Activated naive CD8-positive, alpha-beta T cell treated with anti-CD3 and anti-CD28 coated beads, Interleukin-2, amount 50 U/mL, for 24 hours (primary cell): Measurements from ENCODE around the gene CCDC146.
A peak's percentile ranks its signal among the peaks of the same experiment; 100 is the strongest.
"Not testable (repeated sequence)": the region's sequence is repeated elsewhere in the genome, so short reads cannot be mapped to it uniquely, and the experiment has no call there.

Experiments used
- ATAC-seq: fragments of 150-1000 bp; cut with Tn5 transposase; one replicate; pipeline ENCODE4 v1.10.0; 2021
- DNase-seq: peaks from one replicate; pipeline ENCODE4 v3.0.0; 2021
- H3K27ac Mint-ChIP-seq: one replicate; pipeline ENCODE4 v1.8.0; 2021; ENCODE audit warnings: mild to moderate bottlenecking, mixed read lengths
- H3K27me3 Mint-ChIP-seq: one replicate; pipeline ENCODE4 v1.8.0; 2021; ENCODE audit warnings: mixed read lengths
- H3K36me3 Mint-ChIP-seq: one replicate; pipeline ENCODE4 v1.8.0; 2021; ENCODE audit warnings: low read depth, mixed read lengths
- H3K4me1 Mint-ChIP-seq: one replicate; pipeline ENCODE4 v1.8.0; 2021; ENCODE audit warnings: mixed read lengths
- H3K4me3 Mint-ChIP-seq: one replicate; pipeline ENCODE4 v1.8.0; 2021; ENCODE audit warnings: mild to moderate bottlenecking, moderate library complexity, mixed read lengths
- H3K9me3 Mint-ChIP-seq: one replicate; pipeline ENCODE4 v1.8.0; 2021; ENCODE audit warnings: mixed read lengths

Gene CCDC146

GRCh38 chr7:77327067-77327931, 204.9 kb downstream of the CCDC146 start:
- peaks cover 62% of the 10 kb centered on the region for H3K4me1 Mint-ChIP-seq
- peaks cover 4% of the 10 kb centered on the region for H3K36me3 Mint-ChIP-seq
- no peak for ATAC-seq
- DNase-seq = no peak
- no peaks in the 10 kb centered on the region for H3K9me3 Mint-ChIP-seq
- peak overlapping the region; percentile 63 for H3K4me3 Mint-ChIP-seq
- H3K27ac Mint-ChIP-seq = peak overlapping the region; percentile 83
- no peaks in the 10 kb centered on the region for H3K27me3 Mint-ChIP-seq

DNA sequence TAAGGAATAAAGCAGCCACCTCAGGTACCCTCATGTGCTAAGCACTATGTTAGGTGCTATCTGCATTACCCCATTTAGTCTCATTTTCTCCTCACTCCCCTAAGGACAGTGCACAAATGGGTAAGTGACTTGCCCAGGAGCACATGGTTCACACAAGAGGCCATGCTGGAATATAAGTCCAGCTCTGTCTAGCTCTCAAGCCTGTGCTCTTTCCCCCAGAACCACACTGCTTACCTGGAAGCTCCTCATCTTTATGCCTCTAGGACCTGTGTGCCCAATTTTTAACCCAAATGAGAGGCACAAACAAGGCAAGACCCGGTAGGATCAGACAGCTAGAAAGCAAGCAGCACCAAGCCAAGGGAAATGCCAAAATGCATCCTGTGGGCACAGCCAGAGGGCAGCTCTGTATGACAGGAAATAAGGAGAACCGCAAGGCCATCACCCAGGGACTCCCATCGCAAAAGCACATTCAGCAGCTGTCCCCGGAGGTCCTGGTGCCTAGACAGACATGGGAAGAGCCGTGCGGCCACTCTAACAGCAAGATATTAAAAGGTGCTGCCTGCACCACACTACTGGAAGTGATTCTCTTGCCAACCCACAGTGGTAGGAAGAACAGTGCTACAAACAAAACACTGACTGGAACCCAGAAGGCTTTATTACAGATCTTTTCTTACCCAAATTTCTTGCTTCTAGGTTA, 205.7 kb downstream of the CCDC146 start:
- peaks cover 62% of the 10 kb centered on the region for H3K4me1 Mint-ChIP-seq

GRCh38 chr7:77328669-77329068, 206.3 kb downstream of the CCDC146 start:
- H3K9me3 Mint-ChIP-seq = no peaks in the 10 kb centered on the region
- ATAC-seq = no peak
- H3K4me1 Mint-ChIP-seq = peaks cover 62% of the 10 kb centered on the region
- peaks cover 4% of the 10 kb centered on the region for H3K36me3 Mint-ChIP-seq
- no peaks in the 10 kb centered on the region for H3K27me3 Mint-ChIP-seq
- H3K27ac Mint-ChIP-seq = peak overlapping the region; percentile 83
- no peak for DNase-seq
- H3K4me3 Mint-ChIP-seq = peak overlapping the region; percentile 63

More for the DNA sequence above, 205.7 kb downstream of the CCDC146 start:
- H3K36me3 Mint-ChIP-seq = peaks cover 4% of the 10 kb centered on the region
- DNase-seq = peak; percentile 37
- H3K4me3 Mint-ChIP-seq = peak overlapping the region; percentile 63
- no peaks in the 10 kb centered on the region for H3K9me3 Mint-ChIP-seq
- ATAC-seq = peak; percentile 37
- no peaks in the 10 kb centered on the region for H3K27me3 Mint-ChIP-seq
- peak overlapping the region; percentile 83 for H3K27ac Mint-ChIP-seq

- Mint-ChIP-seq H3K4me3 (peak overlapping the region; percentile 57), H3K27me3 (no peaks in the 10 kb centered on the region), H3K9me3 (no peaks in the 10 kb centered on the region), H3K27ac (peak overlapping the region; percentile 71), H3K4me1 (peaks cover 62% of the 10 kb centered on the region), H3K36me3 (peaks cover under 1% of the 10 kb centered on the region)
- DNase-seq (no peak), ATAC-seq (peak; percentile 65)
Observed at GRCh38 chr7:77329466-77330168, 207.2 kb downstream of the CCDC146 start.

DNA sequence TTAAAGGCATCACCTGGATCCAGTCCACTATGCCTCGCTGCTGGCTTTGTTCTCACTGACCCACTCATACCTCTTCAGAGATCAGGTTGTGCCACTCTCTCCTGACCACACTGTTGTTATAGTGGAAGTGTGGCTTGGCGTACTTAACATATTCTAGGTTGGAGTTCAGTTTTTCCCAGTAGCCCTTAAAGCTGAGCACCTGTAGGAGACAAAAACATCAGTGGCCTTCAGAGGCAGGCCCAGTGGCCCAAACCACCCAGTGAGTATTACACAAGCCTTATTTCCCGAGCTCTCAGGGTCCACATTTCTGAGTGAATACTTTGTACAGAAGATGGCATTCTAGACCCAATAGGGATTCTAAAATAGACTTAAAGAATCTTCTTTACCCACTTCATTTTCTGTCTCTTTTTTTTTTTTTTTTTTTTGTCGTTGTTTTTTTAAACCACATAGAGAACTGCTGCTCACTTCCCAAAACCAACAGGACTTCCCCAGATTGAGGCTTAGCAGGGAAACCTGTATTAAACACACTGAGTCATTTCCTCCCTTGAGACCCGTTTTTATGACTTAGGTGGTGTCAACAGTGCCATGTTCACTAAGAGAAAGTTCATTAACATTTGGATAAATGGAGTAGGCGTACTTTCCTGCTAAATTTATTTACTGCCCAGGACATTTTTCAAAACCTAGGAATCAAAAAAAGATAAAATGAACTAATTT, 207.9 kb downstream of the CCDC146 start:
- peak overlapping the region; percentile 71 for H3K27ac Mint-ChIP-seq
- H3K36me3 Mint-ChIP-seq = no peaks in the 10 kb centered on the region
- peaks cover 62% of the 10 kb centered on the region for H3K4me1 Mint-ChIP-seq
- ATAC-seq (peak; percentile 62), DNase-seq (peak; percentile 23)
- H3K27me3 Mint-ChIP-seq = no peaks in the 10 kb centered on the region
- no peaks in the 10 kb centered on the region for H3K9me3 Mint-ChIP-seq
- H3K4me3 Mint-ChIP-seq = peak overlapping the region; percentile 57

DNA sequence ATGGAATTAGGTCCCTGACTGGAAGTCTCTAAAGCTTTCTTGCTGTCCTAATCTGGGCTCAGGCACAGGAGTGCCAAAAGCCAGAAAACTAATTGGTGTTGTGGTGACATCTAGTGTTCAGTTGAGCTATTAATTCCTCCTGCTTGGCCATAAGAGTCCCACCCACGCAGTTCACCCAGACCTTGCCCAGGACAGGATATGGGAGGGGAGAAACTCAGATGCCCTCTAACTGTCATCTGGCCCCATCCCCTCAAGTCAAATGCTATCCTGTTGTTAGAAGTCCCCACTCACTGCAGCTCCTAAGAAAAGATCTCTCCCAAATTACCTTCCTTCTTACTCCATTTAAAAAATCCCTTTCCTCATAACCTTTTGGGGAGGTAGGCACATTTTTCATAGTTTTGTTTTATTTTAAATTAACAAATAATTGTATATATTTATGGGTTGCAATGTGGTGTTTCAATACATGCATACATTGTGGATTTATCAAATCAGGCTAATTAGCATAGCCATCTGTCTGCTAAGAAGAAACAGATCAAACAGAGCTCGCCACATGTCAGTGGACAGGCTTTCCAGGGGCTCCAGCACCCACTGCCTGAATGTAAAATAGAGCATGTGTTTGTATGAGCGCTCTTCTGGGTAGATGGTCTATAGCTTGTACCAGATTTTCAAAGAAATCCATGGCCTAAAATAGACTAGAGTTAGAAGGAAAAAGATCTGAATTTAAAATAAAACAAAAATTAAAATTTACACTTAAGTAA, 209.7 kb downstream of the CCDC146 start:
- H3K36me3 Mint-ChIP-seq = no peaks in the 10 kb centered on the region
- H3K4me3 Mint-ChIP-seq = no peak overlapping the region
- H3K4me1 Mint-ChIP-seq = peaks cover 58% of the 10 kb centered on the region
- DNase-seq (peak; percentile 64), ATAC-seq (peak; percentile 66)
- no peaks in the 10 kb centered on the region for H3K9me3 Mint-ChIP-seq
- H3K27ac Mint-ChIP-seq = no peak overlapping the region
- H3K27me3 Mint-ChIP-seq = no peaks in the 10 kb centered on the region

DNA sequence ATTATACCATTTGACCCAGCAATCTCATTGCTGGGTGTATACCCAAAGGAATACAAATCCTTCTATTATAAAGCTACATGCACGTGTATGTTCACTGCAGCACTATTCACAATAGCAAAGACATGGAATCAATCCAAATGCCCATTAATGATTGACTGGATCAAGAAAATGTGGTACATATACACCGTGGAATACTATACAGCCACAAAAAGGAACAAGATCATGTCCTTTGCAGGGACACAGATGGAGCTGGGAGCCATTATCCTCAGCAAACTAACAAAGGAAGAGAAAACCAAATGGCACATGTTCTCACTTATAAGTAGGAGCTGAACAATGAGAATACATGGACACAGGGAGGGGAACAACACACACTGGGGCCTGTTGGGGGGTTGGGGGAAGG, 211.6 kb downstream of the CCDC146 start:
- H3K4me3 Mint-ChIP-seq, ATAC-seq, H3K27me3 Mint-ChIP-seq, H3K36me3 Mint-ChIP-seq, DNase-seq, H3K9me3 Mint-ChIP-seq, H3K27ac Mint-ChIP-seq: not testable (repeated sequence)
- peaks cover 48% of the 10 kb centered on the region for H3K4me1 Mint-ChIP-seq

DNA sequence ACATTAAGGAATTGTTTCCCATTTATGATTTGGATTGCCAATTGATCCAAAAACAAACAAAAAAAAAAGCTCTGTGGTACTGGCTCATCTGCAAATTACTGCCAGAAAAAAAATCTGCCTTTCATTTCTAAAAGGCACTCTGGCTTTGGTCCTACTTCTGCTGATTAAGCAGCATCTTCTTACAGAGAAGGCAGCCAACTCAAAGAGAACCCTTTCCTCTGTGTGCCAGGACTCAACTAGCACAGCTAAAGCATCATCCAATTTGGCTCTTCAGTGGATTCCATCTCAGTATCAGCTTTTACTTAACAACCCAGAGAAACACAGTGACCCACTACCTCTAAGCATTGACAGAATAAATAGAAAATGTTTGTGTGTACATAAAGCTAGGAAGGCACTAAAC, 213.2 kb downstream of the CCDC146 start:
- no peak overlapping the region for H3K4me3 Mint-ChIP-seq
- H3K36me3 Mint-ChIP-seq = no peaks in the 10 kb centered on the region
- peaks cover 33% of the 10 kb centered on the region for H3K4me1 Mint-ChIP-seq
- H3K27me3 Mint-ChIP-seq = no peaks in the 10 kb centered on the region
- ATAC-seq (no peak), DNase-seq (no peak)
- no peak overlapping the region for H3K27ac Mint-ChIP-seq
- no peaks in the 10 kb centered on the region for H3K9me3 Mint-ChIP-seq

GRCh38 chr7:77337456-77337990, 215.1 kb downstream of the CCDC146 start:
- DNase-seq = no peak
- Mint-ChIP-seq H3K36me3 (no peaks in the 10 kb centered on the region), H3K4me1 (peaks cover 17% of the 10 kb centered on the region), H3K27me3 (no peaks in the 10 kb centered on the region), H3K9me3 (no peaks in the 10 kb centered on the region), H3K27ac (no peak overlapping the region), H3K4me3 (no peak overlapping the region)
- no peak for ATAC-seq

GRCh38 chr7:77338260-77338659, 215.8 kb downstream of the CCDC146 start:
- Mint-ChIP-seq H3K36me3 (no peaks in the 10 kb centered on the region), H3K27ac (no peak overlapping the region), H3K4me3 (no peak overlapping the region), H3K27me3 (no peaks in the 10 kb centered on the region), H3K9me3 (no peaks in the 10 kb centered on the region), H3K4me1 (peaks cover 17% of the 10 kb centered on the region)
- DNase-seq (no peak), ATAC-seq (no peak)

- no peak overlapping the region for H3K27ac Mint-ChIP-seq
- H3K9me3 Mint-ChIP-seq = no peaks in the 10 kb centered on the region
- no peak for ATAC-seq
Observed at GRCh38 chr7:77338883-77339629, 216.6 kb downstream of the CCDC146 start.

DNA sequence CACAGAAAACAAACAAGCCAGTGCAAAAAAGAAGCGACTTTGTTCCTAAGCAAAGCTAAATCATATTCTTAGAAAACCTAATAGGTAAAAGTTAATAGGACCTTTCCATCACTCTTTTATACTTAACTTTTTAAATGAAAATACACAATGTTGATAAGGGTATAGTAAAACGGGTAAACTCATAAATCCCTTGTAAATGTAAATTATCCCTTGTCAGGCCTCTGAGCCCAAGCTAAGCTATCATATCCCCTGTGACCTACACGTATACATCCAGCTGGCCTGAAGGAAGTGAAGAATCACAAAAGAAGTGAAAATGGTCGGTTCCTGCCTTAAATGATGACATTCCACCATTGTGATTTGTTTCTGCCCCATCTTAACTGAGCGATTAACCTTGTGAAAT, 217.3 kb downstream of the CCDC146 start:
- Mint-ChIP-seq H3K27me3 (no peaks in the 10 kb centered on the region), H3K9me3 (no peaks in the 10 kb centered on the region), H3K36me3 (no peaks in the 10 kb centered on the region), H3K4me1 (peaks cover 17% of the 10 kb centered on the region), H3K4me3 (no peak overlapping the region), H3K27ac (no peak overlapping the region)
- DNase-seq (no peak), ATAC-seq (no peak)

More at GRCh38 chr7:77338883-77339629, 216.6 kb downstream of the CCDC146 start:
- no peaks in the 10 kb centered on the region for H3K36me3 Mint-ChIP-seq
- H3K4me3 Mint-ChIP-seq = no peak overlapping the region
- no peak for DNase-seq
- no peaks in the 10 kb centered on the region for H3K27me3 Mint-ChIP-seq
- H3K4me1 Mint-ChIP-seq = peaks cover 17% of the 10 kb centered on the region
